Activated CD8-positive, alpha-beta memory T cell treated with anti-CD3 and anti-CD28 coated beads, Interleukin-2, amount 50 U/mL, for 48 hours (primary cell): ENCODE measurements around the gene PROKR1.
"Not testable (repeated sequence)": the region's sequence is repeated elsewhere in the genome, so short reads cannot be mapped to it uniquely, and the experiment has no call there.

Experiments used
- DNase-seq: peaks from one replicate; pipeline ENCODE4 v3.0.0-alpha.2; 2020

PROKR1 gene

DNA sequence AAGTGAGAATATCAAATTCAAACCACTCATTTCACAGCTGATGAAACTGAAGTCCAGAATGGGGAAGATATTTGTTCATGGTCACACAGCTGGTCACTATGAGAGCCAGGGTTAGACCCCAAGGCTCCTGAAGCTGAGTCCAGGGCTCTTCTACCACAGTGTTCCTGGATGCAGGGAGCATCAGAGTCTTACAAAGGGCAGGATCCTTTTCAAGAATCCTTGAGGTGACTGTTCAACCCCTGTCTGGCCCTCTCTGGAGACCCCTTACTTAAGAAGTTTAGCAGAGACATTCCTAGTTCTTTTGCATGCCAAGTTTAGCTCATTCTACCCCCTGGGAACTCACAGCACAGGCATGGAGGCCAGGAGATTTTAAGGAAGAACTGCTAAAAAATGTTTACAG is 15.7 kb downstream of the PROKR1 start:
- DNase-seq, result no peak

DNA sequence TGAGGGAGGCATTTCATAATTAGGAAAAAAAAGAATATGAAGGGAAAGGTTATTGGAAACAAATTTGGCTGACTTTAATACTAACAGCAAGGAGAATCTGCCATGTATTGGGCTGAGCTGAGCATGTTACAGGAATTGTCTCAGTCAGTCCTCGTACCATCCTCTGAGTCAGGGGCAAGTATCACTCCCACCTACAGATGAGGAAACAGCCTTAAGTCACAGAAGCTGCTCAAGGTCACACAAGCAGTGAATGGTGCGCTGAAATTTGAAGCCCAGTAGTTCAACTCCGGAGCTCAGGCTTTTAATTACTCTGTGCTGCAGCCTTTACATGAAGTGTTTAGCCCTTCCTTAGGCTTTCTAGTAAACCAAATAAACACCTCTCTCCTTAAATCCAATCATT is 17.3 kb downstream of the PROKR1 start:
- DNase-seq, result no peak

DNA sequence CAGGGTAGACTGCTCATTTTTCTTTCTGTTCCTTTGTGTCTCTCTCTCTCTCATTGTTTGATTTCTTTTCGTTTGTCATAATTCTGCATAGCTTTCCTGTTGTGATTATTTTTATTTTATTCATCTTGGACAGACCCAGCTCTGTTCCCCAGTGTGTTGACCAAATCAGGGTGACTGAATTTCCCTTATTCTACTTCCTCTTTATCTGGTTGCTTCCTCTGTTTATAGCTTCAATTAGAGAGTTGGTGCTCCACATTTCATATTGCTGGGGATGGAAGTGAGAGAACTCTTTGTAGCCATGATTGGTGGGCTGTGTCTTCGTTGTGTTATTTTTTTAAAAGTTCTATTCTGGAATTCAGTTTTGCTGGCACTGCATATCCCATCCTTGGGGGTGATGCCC is 19.1 kb downstream of the PROKR1 start:
- no peak for DNase-seq

DNA sequence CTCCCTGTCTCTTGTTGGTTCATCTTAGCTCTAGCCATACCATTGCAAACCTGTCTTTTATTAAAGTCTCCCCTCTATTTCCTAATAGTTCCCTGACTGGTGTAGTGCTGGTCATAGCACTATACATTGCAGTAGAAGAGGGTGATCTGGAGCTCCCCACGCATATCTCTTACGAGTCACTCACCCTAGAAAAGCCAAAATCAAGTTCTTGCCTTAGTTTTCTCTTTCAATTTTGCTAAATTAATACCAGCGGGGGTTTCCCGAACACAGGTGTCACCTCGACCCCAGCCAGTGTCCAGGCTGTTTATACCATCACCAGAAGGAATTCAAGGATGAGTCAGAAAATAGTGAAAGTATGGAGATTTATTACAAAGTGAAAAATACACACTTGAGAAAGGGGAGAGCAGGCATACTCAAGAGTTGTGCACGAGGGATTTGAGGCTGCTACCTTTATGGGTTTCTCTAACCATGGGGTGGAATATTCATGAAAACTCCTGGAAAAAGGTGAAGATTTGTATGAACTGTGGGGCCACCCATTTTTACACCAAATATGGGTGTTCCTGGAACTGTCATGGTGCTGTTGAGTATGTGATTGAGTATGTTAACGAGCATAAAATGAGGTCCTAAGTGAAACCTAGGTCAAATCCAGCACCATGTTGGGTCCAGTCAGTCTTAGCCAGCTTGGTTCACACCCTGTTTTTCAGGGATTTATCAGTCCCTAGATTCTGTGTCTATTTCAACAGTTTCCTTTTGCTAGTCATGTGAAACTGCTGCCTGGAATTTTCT is 20.2 kb downstream of the PROKR1 start:
- DNase-seq, result no peak

DNA sequence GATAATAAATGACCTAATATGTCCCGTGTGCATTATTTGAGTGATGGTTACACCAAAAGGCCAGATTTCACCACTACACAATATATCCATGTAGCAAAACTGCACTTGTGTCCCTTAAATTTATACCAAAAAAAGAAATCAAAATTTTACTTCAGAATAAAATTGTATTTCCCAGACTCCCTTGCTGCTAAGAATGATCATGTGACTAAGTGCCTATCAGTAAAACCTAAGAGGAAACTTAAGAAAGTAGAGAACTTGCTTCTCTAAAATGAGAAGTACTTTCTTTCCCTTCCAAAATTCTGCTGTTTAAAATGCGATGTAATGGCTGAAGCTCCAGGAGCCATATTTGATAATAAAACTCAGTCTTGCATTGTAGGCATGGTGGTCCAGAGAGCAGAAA is 24.0 kb downstream of the PROKR1 start:
- DNase-seq, result no peak

DNA sequence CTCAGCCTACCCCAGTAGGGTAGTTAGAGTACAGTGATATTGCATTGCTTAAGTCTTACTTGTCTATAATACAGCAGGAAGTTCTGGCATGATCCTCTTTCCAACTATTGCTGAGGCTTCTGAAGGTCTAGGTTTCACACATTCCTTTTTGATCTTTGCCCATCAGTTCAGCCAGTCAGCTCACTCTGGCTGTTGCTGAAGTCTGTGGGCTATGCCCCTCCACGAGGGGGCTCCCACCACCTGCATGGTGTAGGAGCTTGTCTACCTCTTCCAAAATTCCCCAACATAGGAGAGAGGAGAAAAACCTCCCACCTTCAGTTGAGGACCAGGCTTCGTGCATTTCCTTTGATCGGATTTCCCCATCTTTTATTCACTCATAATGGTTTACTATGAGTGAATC is 26.3 kb downstream of the PROKR1 start:
- DNase-seq, result no peak

DNA sequence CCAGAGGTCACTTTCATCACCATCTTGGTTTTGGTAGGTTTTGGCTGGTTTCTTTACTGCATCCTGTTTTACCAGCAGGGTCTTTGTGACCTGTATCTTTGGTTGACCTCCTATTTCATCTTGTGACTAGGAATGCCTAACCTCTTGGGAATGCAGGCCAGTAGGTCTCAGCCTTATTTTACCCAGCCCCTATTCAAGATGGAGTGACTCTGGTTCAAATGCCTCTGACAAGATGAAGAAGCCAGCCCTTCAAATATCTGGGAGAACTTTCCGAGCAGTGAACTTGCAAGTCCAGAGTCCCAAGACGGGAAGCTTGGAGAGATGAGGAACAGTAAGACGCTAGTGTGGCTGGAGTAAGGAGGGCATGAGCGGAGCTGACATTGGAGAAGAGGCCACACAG is 28.6 kb downstream of the PROKR1 start:
- no peak for DNase-seq

DNA sequence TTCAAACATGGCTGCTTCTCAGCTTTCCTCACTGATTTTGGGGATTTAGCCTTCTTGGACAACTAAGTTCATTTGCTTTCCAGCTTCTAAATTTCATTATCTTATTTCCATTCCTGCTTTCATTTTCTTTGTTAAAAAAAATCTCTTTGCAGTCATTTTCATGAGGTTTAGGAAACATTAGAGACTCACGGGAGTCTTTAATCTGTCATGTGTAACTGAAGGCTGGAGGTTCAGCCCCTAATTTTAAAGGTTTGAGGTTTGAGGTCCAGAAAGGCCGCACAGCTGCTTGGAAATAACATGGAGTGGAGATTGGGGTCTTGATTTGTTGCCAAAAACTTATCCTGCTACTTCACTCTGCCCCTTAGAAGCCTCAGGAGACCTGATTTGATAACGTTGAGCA is 30.3 kb downstream of the PROKR1 start:
- DNase-seq, result no peak

DNA sequence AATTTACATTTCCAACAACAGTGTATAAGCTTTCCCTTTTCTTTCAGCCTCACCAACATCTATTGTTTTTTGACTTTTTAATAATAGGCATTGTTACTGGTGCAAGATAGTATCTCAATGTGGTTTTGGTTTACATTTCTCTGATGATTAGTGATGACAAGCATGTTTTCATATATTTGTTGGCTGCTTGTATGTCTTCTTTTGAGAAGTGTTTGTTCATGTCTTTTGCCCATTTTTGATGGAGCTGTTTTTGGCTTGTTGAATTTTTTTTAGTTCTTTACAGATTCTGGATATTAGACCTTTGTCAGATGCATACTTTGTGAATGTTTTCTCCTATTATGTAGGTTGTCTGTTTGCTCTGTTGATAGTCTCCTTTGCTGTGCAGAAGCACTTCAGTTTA is 32.1 kb downstream of the PROKR1 start:
- no peak for DNase-seq

DNA sequence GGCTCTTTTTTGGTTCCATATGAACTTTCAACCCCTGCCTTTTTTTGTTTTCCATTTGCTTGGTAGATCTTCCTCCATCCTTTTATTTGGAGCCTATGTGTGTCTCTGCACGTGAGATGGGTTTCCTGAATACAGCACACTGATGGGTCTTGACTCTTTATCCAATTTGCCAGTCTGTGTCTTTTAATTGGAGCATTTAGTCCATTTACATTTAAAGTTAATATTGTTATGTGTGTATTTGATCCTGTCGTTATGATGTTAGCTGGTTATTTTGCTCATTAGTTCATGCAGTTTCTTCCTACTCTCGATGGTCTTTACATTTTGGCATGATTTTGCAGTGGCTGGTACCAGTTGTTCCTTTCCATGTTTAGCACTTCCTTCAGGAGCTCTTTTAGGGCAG is 34.5 kb downstream of the PROKR1 start:
- not testable (repeated sequence) for DNase-seq

DNA sequence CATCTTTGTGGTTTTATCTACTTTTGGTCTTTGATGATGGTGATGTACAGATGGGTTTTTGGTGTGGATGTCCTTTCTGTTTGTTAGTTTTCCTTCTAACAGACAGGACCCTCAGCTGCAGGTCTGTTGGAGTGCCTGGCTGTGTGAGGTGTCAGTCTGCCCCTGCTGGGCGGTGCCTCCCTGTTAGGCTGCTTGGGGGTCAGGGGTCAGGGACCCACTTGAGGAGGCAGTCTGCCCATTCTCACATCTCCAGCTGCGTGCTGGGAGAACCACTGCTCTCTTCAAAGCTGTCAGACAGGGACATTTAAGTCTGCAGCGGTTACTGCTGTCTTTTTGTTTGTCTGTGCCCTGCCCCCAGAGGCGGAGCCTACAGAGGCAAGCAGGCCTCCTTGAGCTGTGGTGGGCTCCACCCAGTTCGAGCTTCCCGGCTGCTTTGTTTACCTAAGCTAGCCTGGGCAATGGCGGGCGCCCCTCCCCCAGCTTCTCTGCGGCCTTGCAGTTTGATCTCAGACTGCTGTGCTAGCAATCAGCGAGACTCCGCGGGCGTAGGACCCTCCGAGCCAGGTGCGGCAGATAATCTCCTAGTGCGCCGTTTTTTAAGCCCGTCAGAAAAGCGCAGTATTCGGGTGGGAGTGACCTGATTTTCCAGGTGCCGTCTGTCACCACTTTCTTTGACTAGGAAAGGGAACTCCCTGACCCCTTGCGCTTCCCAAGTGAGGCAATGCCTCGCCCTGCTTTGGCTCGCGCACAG is 36.0 kb downstream of the PROKR1 start:
- not testable (repeated sequence) for DNase-seq

DNA sequence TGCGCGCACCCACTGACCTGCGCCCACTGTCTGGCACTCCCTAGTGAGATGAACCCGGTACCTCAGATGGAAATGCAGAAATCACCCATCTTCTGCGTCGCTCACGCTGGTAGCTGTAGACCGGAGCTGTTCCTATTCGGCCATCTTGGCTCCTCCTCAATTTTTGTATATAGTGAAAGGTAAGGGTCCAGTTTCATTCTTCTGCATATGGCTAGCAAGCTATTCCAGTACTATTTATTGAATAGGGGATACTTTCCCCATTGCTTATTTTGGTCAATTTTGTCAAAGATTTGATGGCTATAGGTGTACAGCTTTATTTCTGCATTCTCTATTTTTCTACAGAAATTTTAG is 36.5 kb downstream of the PROKR1 start:
- DNase-seq, result not testable (repeated sequence)

DNA sequence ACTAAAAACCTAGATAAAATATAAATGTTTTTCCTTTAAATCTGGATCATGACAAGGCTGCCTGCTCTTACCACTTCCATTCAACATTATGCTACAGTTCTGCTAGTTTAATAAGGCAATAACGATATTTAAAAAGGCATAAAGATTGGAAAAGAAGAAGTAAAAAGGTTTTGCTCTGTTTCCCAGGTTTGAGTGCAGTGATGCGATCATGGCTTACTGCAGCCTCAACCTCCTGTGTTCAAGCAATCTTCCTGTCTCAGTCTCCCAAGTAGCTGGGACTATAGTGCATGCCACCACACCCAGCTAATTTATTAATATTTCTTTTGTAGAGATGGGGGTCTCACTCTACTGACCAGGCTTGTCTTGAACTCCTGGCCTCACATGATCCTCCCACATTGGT is 40.8 kb downstream of the PROKR1 start:
- no peak for DNase-seq

DNA sequence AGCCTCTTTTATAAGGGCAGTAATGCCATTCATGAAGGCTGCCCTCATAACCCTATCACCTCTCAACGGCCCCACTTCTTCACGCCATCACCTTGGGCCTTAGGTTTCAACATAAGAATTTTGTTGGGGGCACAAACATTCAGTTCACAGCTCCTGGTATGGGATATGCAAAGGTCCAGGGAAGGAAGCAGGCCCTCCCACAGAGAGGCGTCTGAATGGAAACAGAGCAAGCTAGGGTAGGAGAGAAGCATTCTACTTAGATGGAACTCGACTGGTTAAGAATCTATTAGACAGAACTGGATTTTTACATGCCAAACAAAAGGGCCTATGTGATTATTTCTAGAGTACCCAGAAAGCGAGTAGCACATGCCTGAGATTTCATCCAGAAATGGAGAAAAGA is 42.8 kb downstream of the PROKR1 start:
- DNase-seq, result no peak

DNA sequence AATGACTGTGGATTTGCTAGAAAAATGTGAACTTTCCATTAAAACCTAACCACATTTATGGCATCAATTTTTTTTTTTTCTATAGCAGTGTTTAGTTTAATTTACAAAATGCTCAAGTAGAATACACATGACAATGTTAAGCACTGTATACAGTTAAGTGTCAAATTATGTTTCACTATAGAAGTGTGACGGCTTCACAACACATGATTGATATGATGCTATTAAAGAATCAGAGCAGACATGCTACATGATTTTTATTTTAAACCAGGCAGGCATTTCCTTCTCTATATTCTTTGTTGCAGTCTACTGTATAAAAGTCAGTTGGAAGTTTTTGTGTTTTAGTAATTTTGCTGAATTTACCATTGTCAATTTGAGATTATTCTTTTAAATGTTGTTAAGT is 43.6 kb downstream of the PROKR1 start:
- no peak for DNase-seq

DNA sequence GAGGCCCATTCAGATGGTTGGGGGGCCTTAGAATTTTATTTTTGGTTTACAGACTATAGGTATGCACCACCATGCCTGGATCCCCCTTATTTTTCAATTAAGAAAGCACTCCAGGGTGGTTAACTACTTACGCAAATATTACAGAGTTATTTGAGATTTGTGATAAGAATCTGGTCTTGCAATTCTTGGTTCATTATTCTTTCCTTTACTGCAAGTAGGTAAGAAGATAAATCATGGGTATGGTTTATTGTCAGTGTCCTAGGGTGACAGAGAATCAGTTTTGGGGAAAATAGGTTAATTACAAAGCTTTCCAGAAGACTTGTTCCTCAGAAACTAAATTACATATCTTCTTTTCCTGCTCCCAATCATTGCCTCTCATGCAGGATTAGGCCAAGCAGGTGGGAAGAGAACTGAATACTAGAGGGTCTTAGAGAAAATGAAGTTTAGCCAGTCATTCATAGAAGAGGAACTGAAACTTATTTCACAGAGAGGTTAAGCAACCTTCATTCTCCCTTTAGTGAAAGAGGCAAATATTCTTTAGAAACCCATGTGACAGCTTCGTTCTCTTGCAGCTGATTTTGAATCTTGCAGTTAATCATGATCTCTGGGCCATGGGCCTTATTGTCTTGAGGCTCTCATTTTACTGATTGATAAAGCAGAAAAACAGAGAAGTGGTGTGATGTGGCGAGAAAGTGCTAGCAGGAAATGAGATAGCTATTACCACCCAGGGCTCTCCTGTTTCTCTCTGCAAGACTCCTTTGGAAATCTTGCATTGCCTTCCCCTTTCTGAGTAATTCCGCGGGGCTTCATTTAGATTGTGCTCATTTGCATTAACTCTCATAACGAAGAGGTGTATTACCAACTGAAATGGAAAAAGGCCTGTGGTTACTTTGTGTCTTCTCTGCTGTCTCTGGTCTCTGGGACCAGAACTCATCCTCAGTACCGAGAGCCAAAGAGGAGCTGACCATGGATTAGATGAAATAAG is 46.5 kb downstream of the PROKR1 start:
- no peak for DNase-seq

DNA sequence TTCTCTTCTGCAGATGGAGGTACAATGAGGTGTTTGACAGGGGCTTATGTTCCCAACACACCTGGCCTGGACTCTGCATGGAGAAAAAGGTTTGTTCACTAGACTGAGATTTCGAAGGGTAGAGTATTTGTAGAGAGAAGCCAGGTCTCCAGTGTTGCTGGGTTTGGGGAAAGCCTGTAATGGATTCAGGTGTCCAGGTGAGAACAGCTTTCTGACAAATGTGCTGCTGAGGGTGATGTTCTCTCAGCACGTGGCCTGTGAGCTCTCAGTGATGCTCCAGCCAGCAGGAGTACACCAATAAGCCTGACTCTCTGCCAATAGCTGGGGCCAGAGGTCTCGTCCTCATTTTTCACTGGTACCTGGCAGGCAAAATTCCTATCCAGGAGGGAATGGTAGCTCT is 47.5 kb downstream of the PROKR1 start:
- DNase-seq, result no peak

DNA sequence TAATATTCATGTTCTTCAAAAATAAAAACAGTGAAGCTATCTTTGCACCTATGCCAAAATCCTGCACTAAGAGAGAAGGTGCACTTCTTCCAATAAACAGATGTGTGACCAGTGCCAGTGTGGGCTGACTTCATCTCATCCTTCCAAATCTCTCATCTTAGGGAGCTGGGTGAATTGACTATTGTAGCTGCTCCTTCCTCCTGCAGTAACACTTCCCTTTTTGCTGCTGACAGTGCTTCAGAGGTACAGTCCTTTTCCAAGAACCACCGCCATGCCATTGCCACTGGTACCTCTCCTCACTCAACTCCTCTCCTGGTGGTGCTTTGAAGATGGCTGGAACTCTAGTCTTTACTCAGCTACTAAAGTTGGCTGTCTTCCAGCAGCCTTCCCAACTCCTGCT is 49.1 kb downstream of the PROKR1 start:
- no peak for DNase-seq

DNA sequence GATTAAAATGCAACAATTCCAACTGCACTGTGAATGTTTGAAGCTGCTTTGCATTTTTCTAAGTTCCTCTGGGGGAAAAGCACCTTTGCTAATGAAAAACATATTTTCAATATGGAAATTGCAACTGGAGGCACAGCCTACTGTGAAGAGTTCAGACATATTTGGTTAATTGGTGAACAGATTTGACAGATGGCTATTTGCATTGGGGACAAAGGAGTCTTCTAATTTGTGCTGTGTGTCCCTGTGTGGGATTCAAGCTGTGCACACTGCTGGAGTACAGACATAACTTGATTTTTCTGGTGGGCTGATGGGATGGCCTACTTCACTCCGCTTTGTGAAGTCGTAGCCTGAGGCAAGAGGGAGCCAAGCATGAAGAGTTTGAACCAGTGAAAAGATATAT is 50.6 kb downstream of the PROKR1 start:
- DNase-seq, result no peak

DNA sequence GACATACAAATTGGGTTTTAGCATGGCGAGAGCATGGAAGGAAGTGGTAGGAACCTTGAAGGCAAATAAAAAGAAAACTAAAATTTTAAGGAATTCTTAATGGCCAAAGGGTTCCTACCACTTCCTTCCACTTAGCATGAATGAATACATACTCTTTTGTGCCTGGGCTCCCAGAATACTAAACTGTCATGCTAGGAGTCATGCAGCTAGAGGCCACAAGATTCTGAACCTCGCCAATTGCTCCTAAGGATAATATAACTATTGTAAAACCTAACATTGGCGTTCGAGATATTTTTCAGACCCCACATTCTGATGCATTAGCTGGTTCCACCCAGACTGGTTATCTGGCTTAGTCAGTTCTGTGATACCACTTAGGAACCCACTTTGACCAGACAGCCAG is 52.6 kb downstream of the PROKR1 start:
- no peak for DNase-seq

DNA sequence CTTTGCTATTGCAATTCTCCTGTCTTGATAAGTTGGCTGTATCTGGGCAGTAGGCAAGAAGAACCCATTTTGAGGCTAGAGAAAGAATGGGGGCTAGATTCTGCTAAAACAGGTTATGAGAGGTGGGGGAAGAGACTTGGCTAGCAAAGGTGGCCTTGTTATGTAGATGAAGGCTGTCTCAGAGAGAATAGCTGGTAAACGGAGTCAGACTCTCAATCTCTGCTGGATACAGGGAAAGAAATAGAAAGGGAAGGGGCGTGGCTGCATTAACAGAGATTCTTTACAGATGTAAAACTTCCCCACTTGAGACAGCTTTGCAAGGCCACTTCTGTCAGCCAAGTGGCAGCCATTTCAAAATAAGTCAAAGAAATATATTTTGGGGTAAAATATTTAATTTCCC is 53.2 kb downstream of the PROKR1 start:
- DNase-seq, result no peak

DNA sequence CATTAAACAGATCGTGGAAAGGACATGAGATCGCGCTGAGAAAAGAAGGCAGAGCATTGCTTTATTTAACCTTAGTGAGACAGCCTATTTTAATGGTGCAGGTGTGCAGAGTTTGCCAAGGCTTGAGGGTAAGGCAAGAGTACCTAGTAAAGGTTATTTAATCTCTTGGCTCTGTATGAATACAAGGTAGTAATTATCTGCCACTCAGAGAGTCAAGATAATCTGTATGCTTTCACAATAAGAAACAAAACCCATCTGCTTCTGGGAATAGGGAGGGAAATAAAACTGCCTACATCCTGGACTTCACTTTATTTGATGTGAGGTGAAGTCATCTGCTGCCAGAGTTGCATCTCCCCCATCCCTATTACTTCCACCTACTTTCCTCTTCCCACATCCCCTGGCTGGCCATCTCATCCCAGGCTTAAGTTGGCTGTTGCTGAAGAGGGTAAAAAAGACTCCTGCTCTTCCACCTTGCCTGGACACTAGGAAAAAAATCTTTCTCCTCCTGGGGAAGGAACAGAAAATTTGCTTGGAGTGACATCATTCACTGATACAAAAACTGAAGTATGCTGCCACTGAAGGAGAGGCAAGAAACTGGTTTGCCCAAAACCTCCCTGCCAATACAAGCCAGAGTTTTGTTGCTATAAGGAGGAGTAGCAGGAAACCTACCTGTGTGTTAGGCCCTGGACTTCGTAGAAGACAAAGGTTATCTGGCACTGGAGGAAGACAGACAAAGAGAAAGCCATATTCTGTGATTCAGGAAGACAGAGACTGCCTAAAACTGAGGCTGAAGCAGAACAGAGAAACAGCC is 55.4 kb downstream of the PROKR1 start:
- DNase-seq, result no peak

DNA sequence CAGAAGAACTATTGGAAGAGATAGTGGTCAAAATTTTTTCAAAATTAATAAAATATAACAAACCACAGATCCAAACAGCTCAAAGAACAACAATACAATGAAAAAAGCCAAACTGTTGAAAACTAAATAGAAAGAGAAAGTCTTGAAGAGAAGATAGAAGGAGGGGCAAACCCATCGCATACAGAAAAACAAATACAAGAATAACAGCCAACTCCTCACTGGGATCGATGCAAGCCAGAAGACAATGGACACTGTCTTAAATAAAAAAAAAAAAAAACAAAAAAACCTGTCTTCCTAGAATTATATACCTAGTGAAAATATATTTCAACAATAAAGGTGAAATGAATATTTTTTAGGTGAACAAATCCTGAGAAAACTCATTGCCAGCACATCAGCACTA is 57.2 kb downstream of the PROKR1 start:
- DNase-seq, result no peak
